GM12891 (cell line): Measurements from ENCODE around the gene RGS14.
"Not testable (repeated sequence)": the region's sequence is repeated elsewhere in the genome, so short reads cannot be mapped to it uniquely, and the experiment has no call there.

Source experiments
- DNase-seq: peaks from one replicate; pipeline ENCODE4 v3.0.0; 2011; ENCODE audit warnings: low spot score; ENCODE audit not compliant: insufficient read length
- FAIRE-seq: peaks from 2 replicates; lab custom pipeline; 2011; peaks lifted over from hg19 to GRCh38; lab: Jason Lieb, UNC
- PAX5 ChIP-seq: IDR thresholded peaks from 2 replicates; pipeline ENCODE4 v1.6.1; 2011; ENCODE audit warnings: low read length, moderate library complexity, mild to moderate bottlenecking; ENCODE audit not compliant: insufficient read depth, severe bottlenecking
- POLR2A ChIP-seq: IDR thresholded peaks from 2 replicates; pipeline ENCODE4 v1.6.1; 2011; ENCODE audit warnings: low read depth, low read length, control low read depth
- POLR2AphosphoS5 ChIP-seq: IDR thresholded peaks from 2 replicates; pipeline ENCODE4 v1.6.1; 2011; ENCODE audit warnings: low read depth, low read length, control low read depth
- POU2F2 ChIP-seq: IDR thresholded peaks from 2 replicates; pipeline ENCODE4 v1.6.1; 2011; ENCODE audit warnings: low read depth, mild to moderate bottlenecking, control low read depth, low read length, moderate library complexity
- SPI1 ChIP-seq: IDR thresholded peaks from 2 replicates; pipeline ENCODE4 v1.6.1; 2011; ENCODE audit warnings: low read depth, low read length, control low read depth
- TAF1 ChIP-seq: IDR thresholded peaks from 2 replicates; pipeline ENCODE4 v1.6.1; 2011; ENCODE audit warnings: low read depth, low read length, control low read depth

RGS14 gene

DNA sequence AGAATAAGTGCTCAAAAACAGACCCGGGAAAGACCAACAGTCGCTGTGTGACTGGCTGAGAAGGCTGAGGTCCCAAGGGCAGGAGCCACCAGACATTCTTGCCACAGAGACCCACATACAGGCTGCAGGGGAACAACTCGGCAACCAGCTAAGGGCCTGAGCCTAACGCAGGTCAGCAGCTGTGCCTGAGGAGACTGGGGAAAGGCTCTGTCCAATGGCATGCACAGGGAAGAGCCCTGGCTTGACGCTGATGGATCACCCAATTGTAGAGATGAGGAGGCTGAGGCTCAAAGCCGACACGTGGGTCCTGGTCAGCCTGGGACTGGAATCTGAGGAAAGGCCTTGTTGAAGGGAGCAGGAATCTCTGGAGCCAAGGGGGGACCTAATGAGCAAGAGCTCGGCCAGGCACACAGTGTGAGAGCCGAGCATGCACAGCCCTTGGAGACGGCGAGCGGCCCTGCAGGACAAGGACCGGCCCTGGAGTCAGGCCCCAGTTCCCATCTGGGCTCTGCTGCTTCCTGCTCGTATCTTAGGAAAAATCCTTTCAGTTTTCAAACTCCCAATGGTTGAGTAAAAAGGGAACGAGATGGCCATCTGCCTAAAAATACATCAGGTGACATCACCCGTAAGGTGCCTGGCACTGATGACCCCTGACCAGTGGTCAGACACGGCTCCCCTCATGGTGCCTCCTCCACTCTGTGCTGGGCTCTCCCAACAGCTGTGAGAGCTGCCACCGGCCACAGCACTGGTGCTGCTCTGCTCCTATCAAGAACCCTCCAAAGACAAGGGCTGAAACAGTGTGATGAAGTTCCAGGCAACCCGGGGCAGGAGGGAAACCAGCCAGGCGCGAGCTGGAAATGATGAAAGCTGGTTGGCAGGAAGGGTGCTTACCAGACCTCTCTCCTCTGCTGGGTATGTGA is 22.7 kb upstream of the RGS14 start:
- no peak for FAIRE-seq
- no peak for DNase-seq
- no peak for TF ChIP-seq PAX5
- no peak for TF ChIP-seq POLR2A
- TF ChIP-seq POLR2AphosphoS5 = no peak
- TF ChIP-seq SPI1 = no peak
- TF ChIP-seq POU2F2 = no peak
- TF ChIP-seq TAF1 = no peak

GRCh38 chr5:177335701-177336065 is 22.0 kb upstream of the RGS14 start:
- FAIRE-seq (no peak), DNase-seq (no peak)
- no peak for TF ChIP-seq PAX5
- TF ChIP-seq TAF1 = no peak
- TF ChIP-seq POLR2AphosphoS5 = no peak
- no peak for TF ChIP-seq SPI1
- TF ChIP-seq POLR2A = no peak
- TF ChIP-seq POU2F2 = no peak

GRCh38 chr5:177336112-177336511 is 21.6 kb upstream of the RGS14 start:
- DNase-seq (no peak), FAIRE-seq (no peak)
- TF ChIP-seq TAF1 = no peak
- no peak for TF ChIP-seq POLR2A
- no peak for TF ChIP-seq SPI1
- TF ChIP-seq PAX5 = no peak
- no peak for TF ChIP-seq POU2F2
- no peak for TF ChIP-seq POLR2AphosphoS5

GRCh38 chr5:177336603-177337494 is 20.9 kb upstream of the RGS14 start:
- TF ChIP-seq POLR2A (no peak), POLR2AphosphoS5 (no peak), TAF1 (no peak), PAX5 (no peak), SPI1 (no peak), POU2F2 (no peak)
- FAIRE-seq = no peak
- DNase-seq = no peak

- TF ChIP-seq POU2F2 (no peak), PAX5 (no peak), POLR2A (no peak), TAF1 (no peak), POLR2AphosphoS5 (no peak), SPI1 (no peak)
- FAIRE-seq (no peak), DNase-seq (no peak)
Measured at GRCh38 chr5:177338251-177339106, 19.2 kb upstream of the RGS14 start.

- no peak for DNase-seq
- TF ChIP-seq SPI1 (no peak), POLR2AphosphoS5 (no peak), PAX5 (no peak), TAF1 (no peak), POU2F2 (no peak), POLR2A (no peak)
- FAIRE-seq = no peak
Measured at GRCh38 chr5:177339107-177339638, 18.6 kb upstream of the RGS14 start.

GRCh38 chr5:177343000-177343399 is 14.7 kb upstream of the RGS14 start:
- FAIRE-seq, DNase-seq: not testable (repeated sequence)

- FAIRE-seq = no peak
- no peak for DNase-seq
- TF ChIP-seq SPI1 (no peak), TAF1 (no peak), POLR2AphosphoS5 (no peak), POLR2A (no peak), PAX5 (no peak), POU2F2 (no peak)
Measured at GRCh38 chr5:177343777-177344176, 13.9 kb upstream of the RGS14 start.
